ENCODE measurements around the gene ZFYVE1. TPM values are rescaled to one million over a fixed set of nuclear protein-coding genes. Genes with fewer than 3 reads are reported as not detected.

ZFYVE1 gene
- total and polyA plus RNA-seq, 2 donors (not counting 1 experiment from before 2014, with no cell fraction given), result 17.6 to 22.3 TPM

DNA sequence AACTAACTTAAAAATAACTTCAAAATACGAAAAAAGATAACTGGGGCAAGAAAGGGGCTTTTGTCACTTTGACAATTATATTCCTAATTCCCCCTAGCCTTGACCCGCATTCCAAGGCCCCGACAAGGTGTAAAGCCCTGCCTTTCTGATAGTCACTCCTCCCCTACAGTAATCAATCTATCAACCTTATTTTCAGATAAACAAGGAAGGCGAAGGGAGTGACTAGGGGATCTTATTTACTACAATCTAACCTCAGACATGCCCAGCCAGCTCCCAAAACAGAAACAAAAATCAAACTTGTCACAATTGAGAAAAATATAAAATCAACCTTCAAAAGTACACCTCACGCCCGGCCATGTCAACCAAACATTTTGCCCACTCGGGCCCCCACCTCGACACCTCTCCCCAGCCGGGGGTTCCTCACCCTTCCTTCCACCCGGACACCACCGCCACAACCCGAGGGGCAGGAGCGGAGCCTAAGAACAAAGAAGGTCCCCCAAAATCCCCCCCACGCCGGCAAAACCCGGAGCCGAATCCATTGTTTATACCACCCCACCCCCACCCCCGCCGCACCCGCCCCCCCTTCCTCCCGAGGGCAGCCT lies 562 bp downstream of the ZFYVE1 start:
- Histone ChIP-seq H3K27me3 (replicated peaks in 1 of 4; ENCODE audit: control extremely low read depth in 1 of 4, control insufficient read depth in 3 of 4, insufficient read depth in 4 of 4, low read length in 3 of 4) (no peaks in the 10 kb centered on the region), H3K4me1 (ENCODE audit: control insufficient read depth in 2 of 2, insufficient read depth in 2 of 2, low read length in 2 of 2) (peaks cover 17 to 18% of the 10 kb centered on the region in 2 donors), H3K36me3 (replicated peaks in 1 of 2; ENCODE audit: control extremely low read depth in 1 of 2, control insufficient read depth in 1 of 2, extremely low read depth in 1 of 2, insufficient read depth in 2 of 2, low read length in 1 of 2) (peaks cover 0 to 19% of the 10 kb centered on the region in 2 experiments), H4K20me1 (ENCODE audit: control insufficient read depth, insufficient read depth, low read length, poor library complexity, severe bottlenecking) (peaks cover 7% of the 10 kb centered on the region), H3K79me2 (ENCODE audit: control insufficient read depth, insufficient read depth, low read length) (peaks cover 42% of the 10 kb centered on the region), H3K9me3 (ENCODE audit: control extremely low read depth in 1 of 3, control insufficient read depth in 2 of 3, insufficient read depth in 1 of 3, low read length in 2 of 3) (no peaks in the 10 kb centered on the region), H3K4me2 (replicated peaks; ENCODE audit: low read depth, low read length, poor library complexity, severe bottlenecking) (peak overlapping the region; percentile 93), H3K4me3 (ENCODE audit: control extremely low read depth in 1 of 5, extremely low read depth in 1 of 5, insufficient read depth in 1 of 5, low read depth in 2 of 5, low read length in 4 of 5) (peak overlapping the region; percentile 41 to 97 (median 95)), H3K27ac (ENCODE audit: low read length in 2 of 2) (peak overlapping the region in 1 of 2 donors; percentile 71), H3K9ac (ENCODE audit: low read length) (peak overlapping the region; percentile 93), H2AFZ (ENCODE audit: insufficient read depth, low read depth, low read length, poor library complexity, severe bottlenecking) (peak overlapping the region; percentile 99)
- 15% methylated on average over 10 of the region's 21 CpGs for WGBS (ENCODE audit: insufficient coverage)
- H3K27ac Mint-ChIP-seq, result peak overlapping the region; percentile 12
- no peak for DNase-seq
- H3K4me3 Mint-ChIP-seq, result peak overlapping the region; percentile 92
- no peaks in the 10 kb centered on the region for H3K9me3 Mint-ChIP-seq (ENCODE audit: insufficient read depth)
- no peak for ATAC-seq (ENCODE audit: low read depth)
- ChIA-PET POLR2A (interaction anchor here (0.6 to 1.3 kb wide), 3 partner anchors 32 to 283 kb away, joined by 3 to 12 read pairs (median 6); partner anchors contain the start of genes PSEN1 and RBM25), CTCF (interaction anchor here (0.6 to 1.8 kb wide), 3 partner anchors 13 to 142 kb away, joined by 3 to 8 read pairs (median 6); partner anchors contain the start of gene RBM25)
- no peaks in the 10 kb centered on the region for H3K27me3 Mint-ChIP-seq
- intact Hi-C loops (cut with micrococcal nuclease), result no loop called here
- TF ChIP-seq, protein P1, sequence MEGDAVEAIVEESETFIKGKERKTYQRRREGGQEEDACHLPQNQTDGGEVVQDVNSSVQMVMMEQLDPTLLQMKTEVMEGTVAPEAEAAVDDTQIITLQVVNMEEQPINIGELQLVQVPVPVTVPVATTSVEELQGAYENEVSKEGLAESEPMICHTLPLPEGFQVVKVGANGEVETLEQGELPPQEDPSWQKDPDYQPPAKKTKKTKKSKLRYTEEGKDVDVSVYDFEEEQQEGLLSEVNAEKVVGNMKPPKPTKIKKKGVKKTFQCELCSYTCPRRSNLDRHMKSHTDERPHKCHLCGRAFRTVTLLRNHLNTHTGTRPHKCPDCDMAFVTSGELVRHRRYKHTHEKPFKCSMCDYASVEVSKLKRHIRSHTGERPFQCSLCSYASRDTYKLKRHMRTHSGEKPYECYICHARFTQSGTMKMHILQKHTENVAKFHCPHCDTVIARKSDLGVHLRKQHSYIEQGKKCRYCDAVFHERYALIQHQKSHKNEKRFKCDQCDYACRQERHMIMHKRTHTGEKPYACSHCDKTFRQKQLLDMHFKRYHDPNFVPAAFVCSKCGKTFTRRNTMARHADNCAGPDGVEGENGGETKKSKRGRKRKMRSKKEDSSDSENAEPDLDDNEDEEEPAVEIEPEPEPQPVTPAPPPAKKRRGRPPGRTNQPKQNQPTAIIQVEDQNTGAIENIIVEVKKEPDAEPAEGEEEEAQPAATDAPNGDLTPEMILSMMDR (IDR thresholded peaks at IDR 0.05), result no peak
- no peak for TF ChIP-seq EZH2 (IDR thresholded peaks at IDR 0.05; ENCODE audit: borderline replicate concordance, insufficient read depth, low read depth, low read length, poor library complexity, severe bottlenecking)
- peaks cover 41% of the 10 kb centered on the region for H3K4me1 Mint-ChIP-seq

DNA sequence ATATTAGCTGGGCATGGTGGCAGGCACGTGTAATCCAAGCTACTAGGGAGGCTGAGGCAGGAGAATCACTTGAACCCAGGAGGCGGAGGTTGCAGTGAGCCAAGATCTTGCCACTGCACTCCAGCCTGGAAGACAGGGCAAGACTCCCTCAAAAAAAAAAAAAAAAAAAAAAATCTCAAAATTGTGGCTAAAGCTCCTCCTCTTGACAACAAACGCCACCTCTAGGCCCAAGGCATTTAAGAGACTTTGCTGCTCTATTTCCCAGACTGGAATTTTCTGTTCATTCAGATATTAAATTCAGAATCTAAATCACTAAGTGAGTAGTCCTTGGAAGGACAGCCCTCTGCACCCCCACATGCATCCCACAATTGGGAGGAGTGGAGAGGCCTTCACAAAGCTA lies 1.4 kb downstream of the ZFYVE1 start:
- 90% methylated on average over 2 of the region's 3 CpGs for WGBS (ENCODE audit: insufficient coverage)
- DNase-seq, result no peak
- Histone ChIP-seq H2AFZ (ENCODE audit: insufficient read depth, low read depth, low read length, poor library complexity, severe bottlenecking) (no peak overlapping the region), H3K36me3 (replicated peaks in 1 of 2; ENCODE audit: control extremely low read depth in 1 of 2, control insufficient read depth in 1 of 2, extremely low read depth in 1 of 2, insufficient read depth in 2 of 2, low read length in 1 of 2) (peaks cover 0 to 24% of the 10 kb centered on the region in 2 experiments), H3K4me1 (ENCODE audit: control insufficient read depth in 2 of 2, insufficient read depth in 2 of 2, low read length in 2 of 2) (peaks cover 17 to 18% of the 10 kb centered on the region in 2 donors), H3K4me2 (replicated peaks; ENCODE audit: low read depth, low read length, poor library complexity, severe bottlenecking) (peak overlapping the region; percentile 93), H3K27ac (ENCODE audit: low read length in 2 of 2) (no peak overlapping the region), H3K27me3 (replicated peaks in 1 of 4; ENCODE audit: control extremely low read depth in 1 of 4, control insufficient read depth in 3 of 4, insufficient read depth in 4 of 4, low read length in 3 of 4) (no peaks in the 10 kb centered on the region), H3K4me3 (ENCODE audit: control extremely low read depth in 1 of 5, extremely low read depth in 1 of 5, insufficient read depth in 1 of 5, low read depth in 2 of 5, low read length in 4 of 5) (no peak overlapping the region), H4K20me1 (ENCODE audit: control insufficient read depth, insufficient read depth, low read length, poor library complexity, severe bottlenecking) (peaks cover 9% of the 10 kb centered on the region), H3K9me3 (ENCODE audit: control extremely low read depth in 1 of 3, control insufficient read depth in 2 of 3, insufficient read depth in 1 of 3, low read length in 2 of 3) (no peaks in the 10 kb centered on the region), H3K9ac (ENCODE audit: low read length) (no peak overlapping the region), H3K79me2 (ENCODE audit: control insufficient read depth, insufficient read depth, low read length) (peaks cover 48% of the 10 kb centered on the region)
- intact Hi-C loops (cut with micrococcal nuclease), result no loop called here
- H3K27me3 Mint-ChIP-seq, result no peaks in the 10 kb centered on the region
- TF ChIP-seq, protein P1 (IDR thresholded peaks at IDR 0.05), result no peak
- no peak for TF ChIP-seq EZH2 (IDR thresholded peaks at IDR 0.05; ENCODE audit: borderline replicate concordance, insufficient read depth, low read depth, low read length, poor library complexity, severe bottlenecking)
- H3K4me3 Mint-ChIP-seq, result peak overlapping the region; percentile 92
- H3K9me3 Mint-ChIP-seq (ENCODE audit: insufficient read depth), result no peaks in the 10 kb centered on the region
- ATAC-seq (ENCODE audit: low read depth), result no peak
- CTCF ChIA-PET, result interaction anchor here (1.4 kb wide), 1 partner anchor 12 kb away, joined by 6 read pairs; no protein-coding TSS in a partner anchor
- H3K27ac Mint-ChIP-seq, result no peak overlapping the region
- POLR2A ChIA-PET, result interaction anchor here (0.6 to 0.7 kb wide), 2 partner anchors 40 to 69 kb away, joined by 5 to 7 read pairs; no protein-coding TSS in a partner anchor
- H3K4me1 Mint-ChIP-seq, result peaks cover 41% of the 10 kb centered on the region
